Activated gamma-delta T cell treated with Interleukin-2 at 50 U/mL for 16 hours (primary cell): ENCODE measurements around the gene ZNF292.
"Not testable (repeated sequence)": the region's sequence is repeated elsewhere in the genome, so short reads cannot be mapped to it uniquely, and the experiment has no call there.

Experiments
- DNase-seq: peaks from one replicate; pipeline ENCODE4 v3.0.0-alpha.2; 2020

Gene ZNF292

DNA sequence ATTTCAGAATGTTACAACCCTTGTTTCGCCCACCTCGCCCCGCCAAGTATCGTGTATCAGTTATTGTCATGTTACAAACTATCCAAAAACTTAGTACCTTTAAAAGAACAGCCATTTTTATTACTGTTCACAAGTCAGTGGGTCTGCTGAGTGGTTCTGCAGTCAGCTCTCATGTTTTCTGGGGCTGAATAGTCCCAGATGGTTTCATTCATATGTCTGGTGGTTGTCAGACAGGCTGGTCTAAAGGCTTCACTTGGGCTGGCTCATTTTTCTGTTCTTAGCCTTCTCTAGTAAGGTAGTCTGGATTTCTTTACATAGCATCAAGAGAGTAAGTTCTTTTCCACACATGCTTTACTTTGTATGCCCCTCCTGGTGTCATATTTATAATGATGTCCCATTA lies 8.6 kb downstream of the ZNF292 start:
- DNase-seq, result no peak

DNA sequence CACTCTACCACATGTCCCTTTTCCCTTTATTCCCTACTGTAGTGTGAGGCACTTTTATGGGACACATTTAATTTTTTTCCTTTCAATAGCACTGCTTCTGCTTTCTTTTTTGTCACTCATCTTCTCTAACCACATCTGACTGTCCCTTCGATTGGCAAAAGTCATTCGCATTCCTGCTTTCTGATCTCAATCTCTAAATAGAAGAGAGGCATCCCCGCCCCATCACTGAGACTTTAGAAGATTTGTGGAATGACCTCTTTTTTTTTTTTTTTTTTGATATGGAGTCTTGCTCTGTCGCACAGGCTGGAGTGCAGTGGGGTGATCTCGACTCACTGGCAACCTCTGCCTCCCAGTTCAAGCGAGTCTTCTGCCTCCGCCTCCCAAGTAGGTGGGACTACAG lies 9.1 kb downstream of the ZNF292 start:
- no peak for DNase-seq

DNA sequence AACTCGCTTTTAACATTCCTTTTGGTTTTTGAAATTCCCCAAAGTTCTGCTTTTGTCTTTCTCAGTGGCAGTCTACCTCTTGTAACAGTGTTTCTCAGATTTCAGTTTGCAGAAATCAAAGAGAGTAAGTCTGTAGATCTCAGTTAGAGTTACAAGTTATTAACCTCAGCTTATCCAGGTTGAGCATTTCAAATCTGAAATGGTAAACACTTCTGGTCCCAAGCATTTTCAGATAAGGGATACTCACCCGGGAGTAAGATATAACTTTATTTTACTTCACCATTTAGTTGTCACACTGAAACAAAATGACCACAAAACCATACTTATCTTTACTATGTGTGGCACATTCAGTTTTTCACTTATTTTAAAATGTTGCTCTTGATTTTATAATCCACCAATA lies 9.8 kb downstream of the ZNF292 start:
- DNase-seq, result no peak

DNA sequence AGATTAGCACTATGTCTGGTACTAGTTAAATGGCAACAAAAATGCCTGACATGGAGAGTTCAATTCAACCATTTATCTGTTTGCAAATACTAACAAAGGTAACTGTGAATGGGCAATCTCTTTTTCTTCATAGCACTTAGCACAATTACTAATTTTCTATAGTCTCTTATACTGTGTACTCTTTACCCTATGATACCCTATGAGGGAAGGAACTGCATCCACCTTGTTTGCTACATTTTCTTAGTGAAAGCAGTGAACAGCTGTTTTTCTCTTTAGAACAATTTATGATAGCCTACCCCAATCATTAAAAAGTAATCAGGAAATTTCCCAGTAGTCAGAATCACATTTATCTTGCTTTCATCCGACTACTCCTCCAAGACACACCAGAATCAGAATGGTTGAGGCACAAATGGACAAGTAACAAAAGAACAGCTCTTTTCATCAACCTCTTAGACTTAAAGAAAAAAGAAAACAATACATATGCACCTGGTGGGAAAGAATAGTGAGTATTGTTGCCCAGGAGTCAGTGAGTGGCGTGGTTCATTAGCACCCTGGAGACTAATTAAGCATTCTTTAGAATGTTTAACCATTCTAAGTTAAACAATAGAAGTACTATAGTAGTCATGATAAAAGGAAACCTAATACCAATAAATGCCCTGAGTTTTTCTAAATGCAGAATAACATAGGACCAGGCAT lies 16.7 kb downstream of the ZNF292 start:
- DNase-seq, result no peak

DNA sequence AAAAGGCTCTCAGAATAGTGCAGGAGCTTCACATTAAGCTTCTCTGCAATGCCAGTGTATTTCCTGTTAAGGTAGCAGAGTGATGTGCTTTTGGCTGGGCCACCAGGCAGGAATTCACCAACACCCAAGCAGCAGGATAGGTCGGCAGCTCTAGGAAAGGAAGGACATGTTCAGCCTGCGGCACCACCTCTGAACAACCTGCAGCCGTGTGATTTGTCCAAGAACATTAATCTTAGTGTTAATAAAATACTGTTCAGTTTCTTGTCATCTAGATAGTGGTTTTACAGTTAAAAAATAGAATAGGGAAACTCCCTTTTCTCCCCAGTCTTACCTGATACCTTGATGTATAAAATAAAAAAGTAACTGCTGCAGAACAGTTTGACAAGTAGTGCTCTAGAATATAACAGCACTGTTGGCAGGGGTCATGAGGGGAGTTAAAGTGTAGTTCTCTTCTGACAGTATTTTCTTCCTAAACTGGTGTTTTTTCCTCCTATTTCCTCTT lies 18.8 kb downstream of the ZNF292 start:
- DNase-seq, result no peak

DNA sequence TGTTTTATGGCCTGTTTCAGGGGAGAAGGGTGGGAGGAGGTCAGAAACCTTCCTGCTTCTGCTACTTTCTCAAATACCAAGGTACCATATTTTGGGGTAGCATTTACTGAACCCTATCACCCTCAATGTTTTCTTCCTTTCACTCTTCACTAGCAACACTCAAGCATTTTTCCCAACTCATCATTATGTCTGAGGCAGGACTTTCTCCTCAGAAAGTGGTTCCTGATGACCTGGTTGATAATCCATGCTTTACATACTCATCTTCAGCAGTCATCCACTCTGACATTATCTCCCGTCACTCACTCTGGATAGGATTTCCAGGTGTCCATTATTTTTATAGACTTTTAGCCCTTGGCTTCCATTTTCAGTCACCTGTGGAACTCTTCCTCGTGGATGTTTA lies 21.1 kb downstream of the ZNF292 start:
- DNase-seq, result no peak

DNA sequence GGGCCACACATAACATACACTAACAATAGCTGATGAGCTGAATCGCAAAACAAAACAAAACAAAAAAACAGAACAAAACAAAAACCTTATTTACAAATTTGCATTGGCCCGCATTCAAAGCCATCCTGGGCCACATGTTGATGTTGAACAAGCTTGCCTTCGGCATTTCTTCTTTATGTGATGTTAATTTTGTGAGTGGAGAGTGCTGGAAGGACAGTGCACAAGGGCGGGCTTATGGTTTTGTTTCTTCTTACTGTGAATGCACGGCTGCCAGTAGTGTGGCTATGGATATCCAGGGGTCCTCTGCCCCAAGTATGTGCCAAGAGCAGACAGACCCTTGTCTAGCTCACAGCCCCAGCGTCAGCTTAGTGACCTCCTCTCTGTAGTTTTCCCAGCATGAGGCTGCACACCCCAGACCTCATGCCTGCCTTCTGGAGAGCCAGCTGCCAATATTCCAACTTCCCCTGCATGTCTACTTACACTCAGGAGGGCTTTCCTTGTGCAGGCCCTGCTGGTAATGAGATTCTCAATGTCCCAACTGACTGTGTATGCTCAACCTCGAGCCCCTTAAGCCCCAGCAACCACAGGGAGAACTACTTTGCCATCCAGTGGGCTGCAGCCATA lies 24.9 kb downstream of the ZNF292 start:
- no peak for DNase-seq

DNA sequence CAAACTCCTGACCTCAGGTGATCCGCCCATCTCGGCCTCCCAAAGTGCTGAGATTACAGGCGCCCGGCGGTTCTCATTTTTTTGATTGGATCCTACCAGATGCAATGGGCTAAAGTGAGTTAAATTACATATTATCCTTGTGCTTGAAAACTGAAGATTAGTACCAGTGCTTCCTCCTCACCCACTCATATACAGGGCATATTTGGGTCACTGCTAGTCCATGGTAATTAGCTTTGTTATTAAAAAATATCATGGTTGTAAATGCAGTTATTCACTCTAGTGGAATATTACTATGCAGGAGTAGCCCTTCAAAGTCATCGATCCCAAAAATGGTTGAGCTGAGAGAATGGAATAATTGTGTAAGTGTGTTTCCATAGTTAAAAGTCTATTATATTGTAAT lies 26.5 kb downstream of the ZNF292 start:
- DNase-seq, result no peak

DNA sequence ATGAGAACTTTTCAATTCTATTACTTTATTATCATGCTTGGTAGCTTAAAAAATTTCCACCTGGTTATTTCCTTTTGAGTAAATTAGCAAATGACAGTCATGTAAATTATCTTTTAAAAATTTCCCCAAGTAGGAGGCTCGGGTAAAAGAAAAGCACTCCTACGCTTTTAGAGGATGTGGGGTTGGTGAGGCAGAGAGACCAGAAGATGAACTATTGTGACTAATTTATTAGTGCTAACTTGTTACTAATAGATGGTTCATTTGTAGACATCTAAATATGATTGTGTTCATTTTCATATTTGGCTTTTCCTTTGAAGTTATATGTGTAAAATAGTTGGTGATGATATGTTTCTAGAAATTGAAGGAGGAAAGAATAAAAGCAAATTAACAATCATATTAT lies 27.0 kb downstream of the ZNF292 start:
- DNase-seq, result no peak

DNA sequence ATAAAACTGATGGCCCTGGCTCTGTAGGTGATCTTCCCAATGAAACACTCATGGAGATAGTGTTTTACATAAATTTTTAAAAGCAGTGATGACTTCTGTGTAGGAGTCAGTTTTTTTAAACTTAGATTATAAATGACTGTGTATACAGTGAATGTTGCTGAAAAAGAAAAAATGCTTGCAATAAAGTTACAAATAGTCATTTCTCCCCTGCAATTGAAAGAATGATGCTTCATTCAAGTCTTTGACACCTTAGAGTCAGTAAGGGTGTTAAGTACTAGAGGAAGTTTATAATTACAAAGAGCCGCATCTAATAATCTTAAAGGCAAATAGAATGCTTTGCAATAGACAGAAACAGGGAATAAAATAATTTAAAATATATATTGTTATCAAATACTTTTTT lies 27.6 kb downstream of the ZNF292 start:
- DNase-seq, result no peak

DNA sequence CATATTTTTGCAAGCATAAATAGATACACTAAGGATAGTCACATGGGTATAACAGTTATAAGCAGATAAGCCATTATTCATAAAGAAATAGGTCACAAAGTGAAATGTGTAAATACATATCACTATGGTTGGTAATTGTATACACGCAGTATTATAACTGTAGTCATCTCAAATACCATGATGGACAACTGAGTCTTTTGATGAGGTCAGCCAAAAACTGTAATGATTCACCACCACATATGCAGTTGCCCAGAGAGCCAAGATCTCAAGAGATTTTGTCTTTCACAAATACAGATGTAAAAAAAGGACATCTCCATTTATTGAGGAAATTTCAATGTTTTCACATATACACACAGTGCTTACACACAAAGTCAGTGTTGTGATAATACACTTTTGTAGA lies 28.3 kb downstream of the ZNF292 start:
- DNase-seq, result no peak

DNA sequence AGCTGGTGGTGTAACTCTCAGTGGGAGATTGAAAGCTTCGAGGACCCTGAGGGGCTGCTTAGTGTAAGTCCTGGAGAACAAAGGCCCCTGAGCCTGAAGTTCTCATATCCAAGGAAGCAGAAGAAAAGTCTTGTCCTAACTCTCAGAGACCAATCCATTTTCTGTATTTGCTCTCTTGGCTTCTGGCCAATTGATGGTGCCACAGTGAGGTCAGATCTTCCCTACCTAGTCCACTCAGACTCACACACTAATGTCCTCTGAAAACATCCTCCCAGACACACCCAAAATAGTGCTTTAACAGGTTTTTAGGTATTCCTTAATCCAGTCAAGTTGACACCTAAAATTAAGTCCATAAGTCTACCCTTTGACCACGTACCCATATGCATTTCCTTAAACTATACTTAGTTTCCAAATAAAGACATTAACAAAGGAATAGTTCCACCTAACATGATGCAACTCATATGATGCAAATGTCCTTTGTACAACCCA lies 29.4 kb downstream of the ZNF292 start:
- DNase-seq, result no peak

GRCh38 chr6:87196275-87196842 lies 41.0 kb downstream of the ZNF292 start:
- no peak for DNase-seq

- no peak for DNase-seq
Measured at GRCh38 chr6:87197547-87197946, 42.2 kb downstream of the ZNF292 start.

- DNase-seq, result not testable (repeated sequence)
Measured at GRCh38 chr6:87198022-87198810, 42.9 kb downstream of the ZNF292 start.

DNA sequence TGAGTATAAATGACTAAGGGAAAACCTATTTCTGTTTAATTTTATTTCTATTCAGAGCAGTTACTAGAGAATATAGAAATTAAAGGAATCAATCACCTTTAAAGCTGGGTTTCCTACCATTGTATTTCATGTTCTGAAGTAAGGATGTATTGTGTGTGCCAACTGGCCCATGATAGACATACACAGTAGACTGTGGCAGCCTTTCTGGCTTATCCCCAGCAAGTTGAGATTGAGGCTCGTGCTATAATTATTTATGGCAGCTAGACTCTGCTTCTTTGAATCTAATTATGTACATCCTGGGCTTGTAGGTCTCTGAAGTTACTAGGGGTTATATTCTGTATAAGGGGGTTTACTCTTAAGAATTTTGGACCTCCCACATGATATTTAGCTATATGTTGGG lies 44.4 kb downstream of the ZNF292 start:
- no peak for DNase-seq

GRCh38 chr6:87200469-87201175 lies 45.3 kb downstream of the ZNF292 start:
- DNase-seq, result no peak

GRCh38 chr6:87203448-87204023 lies 48.2 kb downstream of the ZNF292 start:
- DNase-seq, result no peak

- DNase-seq, result no peak
Measured at GRCh38 chr6:87209812-87210211, 54.4 kb downstream of the ZNF292 start.

DNA sequence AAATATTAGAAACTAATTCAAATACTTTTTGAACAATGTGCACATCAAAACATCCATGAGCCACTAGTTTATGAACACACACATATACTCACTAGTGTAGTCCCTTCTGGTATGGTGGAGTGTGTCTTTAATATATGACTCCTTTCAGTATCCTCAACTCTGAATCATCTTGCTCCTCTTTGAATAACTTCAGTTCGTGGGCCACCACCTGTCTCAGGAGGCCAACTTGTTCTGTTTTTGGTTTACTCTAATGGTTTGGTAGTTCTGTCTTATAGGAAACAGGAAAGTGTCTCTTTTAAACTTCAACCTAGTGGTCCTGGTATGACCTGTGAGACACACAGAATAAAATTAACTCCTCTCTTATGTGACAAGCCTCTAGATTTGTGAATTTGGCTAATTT lies 55.6 kb downstream of the ZNF292 start:
- DNase-seq, result no peak

- no peak for DNase-seq
Measured at GRCh38 chr6:87212596-87212995, 57.2 kb downstream of the ZNF292 start.

GRCh38 chr6:87213364-87213763 lies 58.0 kb downstream of the ZNF292 start:
- no peak for DNase-seq
